ENCODE results near the gene TMPRSS4.

Gene TMPRSS4

GRCh38 chr11:118170231-118170630 lies 93.4 kb downstream of the TMPRSS4 start:
- no peaks in the 10 kb centered on the region for H3K36me3 ChIP-seq (ENCODE audit: control insufficient read depth, insufficient read depth, low read length)
- H3K9me3 ChIP-seq (ENCODE audit: control insufficient read depth, low read length) = no peaks in the 10 kb centered on the region
- peaks cover 8% of the 10 kb centered on the region for H3K4me1 ChIP-seq (ENCODE audit: control insufficient read depth, insufficient read depth, low read length)
- no peak overlapping the region for H3K9ac ChIP-seq (ENCODE audit: low read length)
- no peak overlapping the region for H3K4me3 ChIP-seq (ENCODE audit: low read length)
- peaks cover 40% of the 10 kb centered on the region for H3K27me3 ChIP-seq (ENCODE audit: control insufficient read depth, insufficient read depth, low read length)

GRCh38 chr11:118170882-118171268 lies 94.0 kb downstream of the TMPRSS4 start:
- peaks cover 8% of the 10 kb centered on the region for H3K4me1 ChIP-seq (ENCODE audit: control insufficient read depth, insufficient read depth, low read length)
- H3K27me3 ChIP-seq (ENCODE audit: control insufficient read depth, insufficient read depth, low read length) = peaks cover 40% of the 10 kb centered on the region
- H3K36me3 ChIP-seq (ENCODE audit: control insufficient read depth, insufficient read depth, low read length) = no peaks in the 10 kb centered on the region
- H3K4me3 ChIP-seq (ENCODE audit: low read length) = no peak overlapping the region
- no peak overlapping the region for H3K9ac ChIP-seq (ENCODE audit: low read length)
- H3K9me3 ChIP-seq (ENCODE audit: control insufficient read depth, low read length) = no peaks in the 10 kb centered on the region
